ENCODE data around the gene TUBG2. TPM values are rescaled to one million over a fixed set of nuclear protein-coding genes. Genes with fewer than 3 reads are reported as not detected.

TUBG2 gene
- total RNA-seq, 1 donor from 2014 or later = 26.2 TPM

DNA sequence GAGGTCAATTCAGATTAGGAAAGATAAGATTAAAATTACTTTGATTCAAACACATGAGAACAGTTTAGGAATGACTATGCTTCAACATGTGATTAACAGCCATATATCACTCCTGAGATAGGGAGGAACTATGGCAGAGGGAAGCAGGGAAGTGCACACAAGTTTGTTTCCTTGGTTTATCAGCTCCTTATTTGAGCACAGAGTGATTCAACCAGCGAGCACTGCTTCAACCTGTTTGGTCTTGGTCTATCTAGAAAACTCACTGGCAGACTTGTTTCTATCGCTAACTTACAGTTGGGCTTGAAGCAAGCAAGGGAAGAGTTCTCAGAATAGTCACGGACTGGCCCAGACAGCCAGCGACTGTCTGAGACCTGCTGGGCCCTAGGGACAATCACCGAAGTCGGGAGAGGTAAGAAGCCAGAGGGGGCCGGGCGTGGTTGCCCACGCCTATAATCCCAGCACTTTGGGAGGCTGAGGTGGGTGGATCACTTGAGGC lies 26.1 kb upstream of the TUBG2 start:
- Mint-ChIP-seq H3K27me3 (ENCODE audit: low read depth) (no peaks in the 10 kb centered on the region), H3K4me1 (ENCODE audit: low read depth) (no peaks in the 10 kb centered on the region), H3K4me3 (ENCODE audit: unreplicated experiment) (no peak overlapping the region), H3K27ac (ENCODE audit: unreplicated experiment) (no peak overlapping the region), H3K9me3 (ENCODE audit: low read depth) (no peaks in the 10 kb centered on the region), H3K36me3 (ENCODE audit: low read depth) (no peaks in the 10 kb centered on the region)
- TF ChIP-seq, protein P1, sequence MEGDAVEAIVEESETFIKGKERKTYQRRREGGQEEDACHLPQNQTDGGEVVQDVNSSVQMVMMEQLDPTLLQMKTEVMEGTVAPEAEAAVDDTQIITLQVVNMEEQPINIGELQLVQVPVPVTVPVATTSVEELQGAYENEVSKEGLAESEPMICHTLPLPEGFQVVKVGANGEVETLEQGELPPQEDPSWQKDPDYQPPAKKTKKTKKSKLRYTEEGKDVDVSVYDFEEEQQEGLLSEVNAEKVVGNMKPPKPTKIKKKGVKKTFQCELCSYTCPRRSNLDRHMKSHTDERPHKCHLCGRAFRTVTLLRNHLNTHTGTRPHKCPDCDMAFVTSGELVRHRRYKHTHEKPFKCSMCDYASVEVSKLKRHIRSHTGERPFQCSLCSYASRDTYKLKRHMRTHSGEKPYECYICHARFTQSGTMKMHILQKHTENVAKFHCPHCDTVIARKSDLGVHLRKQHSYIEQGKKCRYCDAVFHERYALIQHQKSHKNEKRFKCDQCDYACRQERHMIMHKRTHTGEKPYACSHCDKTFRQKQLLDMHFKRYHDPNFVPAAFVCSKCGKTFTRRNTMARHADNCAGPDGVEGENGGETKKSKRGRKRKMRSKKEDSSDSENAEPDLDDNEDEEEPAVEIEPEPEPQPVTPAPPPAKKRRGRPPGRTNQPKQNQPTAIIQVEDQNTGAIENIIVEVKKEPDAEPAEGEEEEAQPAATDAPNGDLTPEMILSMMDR (IDR thresholded peaks at IDR 0.05) = no peak
- no peak for DNase-seq (ENCODE audit: low spot score)

DNA sequence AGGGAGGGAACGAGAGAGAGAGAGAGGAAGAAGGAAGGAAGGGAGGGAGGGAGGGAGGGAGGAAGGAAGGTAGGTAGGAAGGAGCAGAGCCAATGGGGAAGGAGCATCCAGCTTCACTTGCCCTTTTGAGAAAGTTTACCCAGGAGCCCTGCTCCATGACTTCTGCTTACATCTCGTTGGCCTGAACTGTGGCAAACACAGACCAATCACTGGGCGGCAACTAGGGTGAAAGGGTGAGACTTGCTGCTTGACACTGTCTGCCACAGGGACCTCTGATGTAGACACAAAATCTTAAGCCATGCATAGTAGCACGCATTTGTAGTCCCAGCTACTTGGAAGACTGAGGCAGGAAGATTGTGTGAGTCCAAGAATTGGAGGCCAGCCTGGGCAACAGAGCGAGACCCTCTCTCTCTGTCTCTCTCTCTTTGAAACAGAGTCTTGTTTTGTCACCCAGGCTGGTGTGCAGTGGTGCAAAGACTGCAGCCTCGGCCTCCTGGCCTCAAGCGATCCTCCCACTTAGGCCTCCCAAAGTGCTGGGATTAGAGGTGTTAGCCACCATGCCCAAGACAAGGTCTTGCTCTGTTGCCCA lies 19.5 kb upstream of the TUBG2 start:
- Mint-ChIP-seq H3K27ac (ENCODE audit: unreplicated experiment) (no peak overlapping the region), H3K36me3 (ENCODE audit: low read depth) (no peaks in the 10 kb centered on the region), H3K4me3 (ENCODE audit: unreplicated experiment) (no peak overlapping the region), H3K4me1 (ENCODE audit: low read depth) (no peaks in the 10 kb centered on the region), H3K27me3 (ENCODE audit: low read depth) (peaks cover 11% of the 10 kb centered on the region), H3K9me3 (ENCODE audit: low read depth) (no peaks in the 10 kb centered on the region)
- TF ChIP-seq, protein P1 (IDR thresholded peaks at IDR 0.05) = no peak
- no peak for DNase-seq (ENCODE audit: low spot score)

DNA sequence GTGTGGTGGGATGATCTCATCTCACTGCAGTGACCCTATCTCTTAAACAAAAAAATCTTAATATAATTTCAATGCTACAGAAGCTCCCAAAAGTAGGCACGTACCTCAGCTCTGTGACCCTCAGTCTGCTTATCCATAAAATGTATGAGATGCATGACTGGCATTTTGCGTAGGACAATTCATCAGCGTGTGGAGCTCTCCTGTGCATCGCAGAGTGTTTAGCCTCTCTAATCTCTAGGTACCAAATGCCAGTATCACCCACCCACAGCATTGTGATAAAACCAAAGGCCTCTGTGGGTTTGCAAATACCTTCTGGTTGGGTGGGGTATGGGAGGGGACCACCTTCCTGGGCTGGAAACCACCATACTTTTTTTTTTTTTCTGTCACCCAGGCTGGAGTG lies 19.0 kb upstream of the TUBG2 start:
- DNase-seq (ENCODE audit: low spot score) = no peak
- H3K4me3 Mint-ChIP-seq (ENCODE audit: unreplicated experiment) = no peak overlapping the region

DNA sequence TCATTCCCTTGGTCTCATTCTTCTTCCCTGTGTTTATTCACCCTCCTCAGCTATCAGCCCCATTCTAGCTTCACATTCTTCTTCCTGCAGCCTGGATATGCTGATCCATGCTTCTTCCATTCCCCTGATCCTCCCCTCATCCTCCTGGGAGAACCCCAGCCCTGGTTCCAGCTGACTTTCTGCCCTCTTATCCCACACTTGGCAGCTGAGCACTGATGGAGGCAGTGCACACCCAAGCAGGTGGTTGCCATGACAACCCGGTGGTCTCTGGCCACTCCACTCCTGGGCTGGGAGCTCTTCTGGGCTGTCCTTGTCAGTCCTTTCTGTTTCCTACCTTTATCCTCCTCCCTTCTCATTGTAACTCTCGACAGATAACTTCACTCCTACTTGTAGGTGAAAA lies 16.7 kb upstream of the TUBG2 start:
- Mint-ChIP-seq H3K4me1 (ENCODE audit: low read depth) (no peaks in the 10 kb centered on the region), H3K9me3 (ENCODE audit: low read depth) (no peaks in the 10 kb centered on the region), H3K4me3 (ENCODE audit: unreplicated experiment) (no peak overlapping the region), H3K27me3 (ENCODE audit: low read depth) (peaks cover 11% of the 10 kb centered on the region), H3K36me3 (ENCODE audit: low read depth) (no peaks in the 10 kb centered on the region), H3K27ac (ENCODE audit: unreplicated experiment) (no peak overlapping the region)
- DNase-seq (ENCODE audit: low spot score) = no peak
- TF ChIP-seq, protein P1 (IDR thresholded peaks at IDR 0.05) = no peak

More for the DNA sequence above, 19.0 kb upstream of the TUBG2 start:
- TF ChIP-seq, protein P1 (IDR thresholded peaks at IDR 0.05) = no peak
- Mint-ChIP-seq H3K4me1 (ENCODE audit: low read depth) (no peaks in the 10 kb centered on the region), H3K36me3 (ENCODE audit: low read depth) (no peaks in the 10 kb centered on the region), H3K27me3 (ENCODE audit: low read depth) (peaks cover 11% of the 10 kb centered on the region), H3K9me3 (ENCODE audit: low read depth) (no peaks in the 10 kb centered on the region), H3K27ac (ENCODE audit: unreplicated experiment) (no peak overlapping the region)

DNA sequence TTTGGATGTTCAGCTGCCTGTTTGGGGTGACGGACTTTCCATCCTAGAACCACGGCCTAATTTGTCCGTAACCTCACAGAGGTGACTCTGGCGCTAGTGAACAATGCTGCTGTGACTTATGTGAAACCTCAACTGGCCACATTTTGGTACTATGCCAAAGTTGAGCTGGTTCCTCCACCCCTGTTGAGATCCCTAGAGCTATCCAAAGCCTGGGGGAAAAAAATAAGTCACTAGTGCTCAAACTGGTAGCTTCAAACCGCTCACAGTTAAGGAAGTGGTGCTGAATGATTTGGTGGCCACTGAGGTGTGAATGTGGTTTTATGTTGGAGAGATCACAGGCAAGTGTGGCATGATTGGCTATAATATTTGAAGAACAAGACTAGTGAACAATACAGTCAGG lies 11.3 kb upstream of the TUBG2 start:
- H3K4me3 Mint-ChIP-seq (ENCODE audit: unreplicated experiment) = no peak overlapping the region
- no peaks in the 10 kb centered on the region for H3K36me3 Mint-ChIP-seq (ENCODE audit: low read depth)
- no peaks in the 10 kb centered on the region for H3K9me3 Mint-ChIP-seq (ENCODE audit: low read depth)
- TF ChIP-seq, protein P1 (IDR thresholded peaks at IDR 0.05) = no peak
- no peak overlapping the region for H3K27ac Mint-ChIP-seq (ENCODE audit: unreplicated experiment)
- no peaks in the 10 kb centered on the region for H3K4me1 Mint-ChIP-seq (ENCODE audit: low read depth)
- no peak for DNase-seq (ENCODE audit: low spot score)
- H3K27me3 Mint-ChIP-seq (ENCODE audit: low read depth) = peaks cover 1% of the 10 kb centered on the region
